DND-41 (cell line): ENCODE measurements around the gene GPC3.

ENCODE experiments used
- EZH2 ChIP-seq: IDR thresholded peaks from 3 replicates; pipeline ENCODE4 v1.6.1; 2012; ENCODE audit warnings: borderline replicate concordance, low read depth, mild to moderate bottlenecking, moderate library complexity, low read length, inconsistent platforms; ENCODE audit not compliant: severe bottlenecking
- TF ChIP-seq, protein P1 (sequence below): IDR thresholded peaks from 2 replicates; pipeline ENCODE4 v1.5.1; 2012; ENCODE audit warnings: borderline replicate concordance, low read length, moderate library complexity, mild to moderate bottlenecking; ENCODE audit not compliant: poor library complexity, severe bottlenecking; ENCODE audit errors: extremely low read depth

DNA sequence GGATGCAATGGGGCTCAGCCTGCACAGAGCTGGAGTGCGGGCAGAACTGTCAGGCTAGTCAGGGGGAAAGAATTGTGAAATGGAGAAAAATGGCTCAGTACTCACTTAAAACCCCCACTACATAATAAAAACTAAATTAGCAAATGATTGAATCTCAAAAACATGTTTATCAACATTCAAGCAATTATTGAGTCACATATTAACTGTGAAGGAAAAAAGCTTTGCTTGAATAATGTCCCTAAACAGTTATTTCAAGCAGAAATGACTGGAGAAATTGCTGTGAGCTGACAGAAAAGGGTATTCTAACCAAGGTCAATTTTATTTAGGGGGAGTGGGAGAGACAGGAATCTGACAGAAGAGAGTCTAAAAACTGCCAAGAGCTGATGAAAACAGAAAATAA lies 37.4 kb downstream of the GPC3 start:
- TF ChIP-seq, protein P1, sequence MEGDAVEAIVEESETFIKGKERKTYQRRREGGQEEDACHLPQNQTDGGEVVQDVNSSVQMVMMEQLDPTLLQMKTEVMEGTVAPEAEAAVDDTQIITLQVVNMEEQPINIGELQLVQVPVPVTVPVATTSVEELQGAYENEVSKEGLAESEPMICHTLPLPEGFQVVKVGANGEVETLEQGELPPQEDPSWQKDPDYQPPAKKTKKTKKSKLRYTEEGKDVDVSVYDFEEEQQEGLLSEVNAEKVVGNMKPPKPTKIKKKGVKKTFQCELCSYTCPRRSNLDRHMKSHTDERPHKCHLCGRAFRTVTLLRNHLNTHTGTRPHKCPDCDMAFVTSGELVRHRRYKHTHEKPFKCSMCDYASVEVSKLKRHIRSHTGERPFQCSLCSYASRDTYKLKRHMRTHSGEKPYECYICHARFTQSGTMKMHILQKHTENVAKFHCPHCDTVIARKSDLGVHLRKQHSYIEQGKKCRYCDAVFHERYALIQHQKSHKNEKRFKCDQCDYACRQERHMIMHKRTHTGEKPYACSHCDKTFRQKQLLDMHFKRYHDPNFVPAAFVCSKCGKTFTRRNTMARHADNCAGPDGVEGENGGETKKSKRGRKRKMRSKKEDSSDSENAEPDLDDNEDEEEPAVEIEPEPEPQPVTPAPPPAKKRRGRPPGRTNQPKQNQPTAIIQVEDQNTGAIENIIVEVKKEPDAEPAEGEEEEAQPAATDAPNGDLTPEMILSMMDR: no peak
- TF ChIP-seq EZH2: no peak
